ENCODE data around the gene FAM83F.

The FAM83F gene

DNA sequence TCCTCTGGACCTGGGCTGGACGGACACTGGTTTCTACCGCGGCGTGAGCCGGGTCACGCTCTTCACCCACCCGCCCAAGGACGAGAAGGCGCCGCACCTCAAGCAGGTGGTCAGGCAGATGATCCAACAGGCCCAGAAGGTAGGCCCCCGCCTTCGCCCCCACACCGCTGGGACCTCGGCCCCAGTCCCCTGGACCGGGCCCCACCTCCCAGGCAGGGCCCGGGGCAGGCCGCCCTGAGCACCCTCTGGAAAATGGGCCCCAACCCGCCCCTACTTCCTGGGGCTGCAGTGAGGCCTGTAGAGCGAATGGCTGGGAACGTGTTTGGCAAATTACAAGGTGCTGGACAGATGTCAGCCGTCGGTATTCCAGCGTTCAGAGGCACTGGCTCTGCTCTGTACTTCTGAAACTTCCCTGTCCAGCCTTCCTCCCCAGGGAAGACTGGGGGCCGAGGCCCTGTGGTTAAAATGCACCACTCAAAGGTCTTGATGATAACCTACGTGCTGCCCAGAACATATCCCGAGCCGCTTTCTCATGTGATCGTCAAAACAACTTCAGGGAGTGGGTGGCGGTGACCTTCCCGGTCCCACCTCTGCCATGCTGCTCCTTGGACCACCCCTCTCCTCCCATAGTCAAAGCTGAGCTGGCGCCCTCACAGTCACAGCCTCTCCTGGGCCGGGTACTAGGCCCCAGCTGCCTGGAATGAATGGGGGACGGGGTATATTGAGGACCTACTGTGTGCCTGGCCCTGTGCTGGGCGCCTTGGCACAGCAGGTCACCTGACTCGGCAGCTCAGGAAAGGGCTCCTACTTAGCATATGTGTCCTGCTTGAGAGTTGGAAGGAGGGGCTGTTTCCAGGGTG, 869 bp downstream of the FAM83F start:
- DNase-seq (ENCODE audit: insufficient read length, low spot score) (no peak), FAIRE-seq (no peak)
- TF ChIP-seq, protein P1, sequence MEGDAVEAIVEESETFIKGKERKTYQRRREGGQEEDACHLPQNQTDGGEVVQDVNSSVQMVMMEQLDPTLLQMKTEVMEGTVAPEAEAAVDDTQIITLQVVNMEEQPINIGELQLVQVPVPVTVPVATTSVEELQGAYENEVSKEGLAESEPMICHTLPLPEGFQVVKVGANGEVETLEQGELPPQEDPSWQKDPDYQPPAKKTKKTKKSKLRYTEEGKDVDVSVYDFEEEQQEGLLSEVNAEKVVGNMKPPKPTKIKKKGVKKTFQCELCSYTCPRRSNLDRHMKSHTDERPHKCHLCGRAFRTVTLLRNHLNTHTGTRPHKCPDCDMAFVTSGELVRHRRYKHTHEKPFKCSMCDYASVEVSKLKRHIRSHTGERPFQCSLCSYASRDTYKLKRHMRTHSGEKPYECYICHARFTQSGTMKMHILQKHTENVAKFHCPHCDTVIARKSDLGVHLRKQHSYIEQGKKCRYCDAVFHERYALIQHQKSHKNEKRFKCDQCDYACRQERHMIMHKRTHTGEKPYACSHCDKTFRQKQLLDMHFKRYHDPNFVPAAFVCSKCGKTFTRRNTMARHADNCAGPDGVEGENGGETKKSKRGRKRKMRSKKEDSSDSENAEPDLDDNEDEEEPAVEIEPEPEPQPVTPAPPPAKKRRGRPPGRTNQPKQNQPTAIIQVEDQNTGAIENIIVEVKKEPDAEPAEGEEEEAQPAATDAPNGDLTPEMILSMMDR (IDR thresholded peaks at IDR 0.05; ENCODE audit: insufficient read depth, missing control alignments) = no peak

DNA sequence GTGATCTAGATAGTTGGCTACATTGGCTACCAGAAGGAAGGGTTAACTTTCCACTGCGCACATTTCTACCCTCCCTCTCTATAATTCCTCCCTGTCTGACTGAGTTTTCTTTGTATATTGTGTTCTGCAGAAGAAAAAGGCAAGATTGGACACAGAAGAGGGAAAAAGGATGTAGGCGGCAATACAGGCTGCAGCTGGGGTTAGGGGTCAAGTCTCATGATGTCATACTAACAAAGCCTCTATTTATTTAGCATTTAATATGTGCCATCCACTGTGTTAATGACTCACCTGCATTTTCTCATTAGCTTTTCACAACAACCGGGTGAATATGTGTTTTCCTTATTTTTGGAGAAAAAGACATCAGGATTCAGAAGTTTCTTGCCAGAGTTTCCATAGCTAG, 2.0 kb downstream of the FAM83F start:
- DNase-seq (ENCODE audit: insufficient read length, low spot score) = no peak
- FAIRE-seq = no peak

DNA sequence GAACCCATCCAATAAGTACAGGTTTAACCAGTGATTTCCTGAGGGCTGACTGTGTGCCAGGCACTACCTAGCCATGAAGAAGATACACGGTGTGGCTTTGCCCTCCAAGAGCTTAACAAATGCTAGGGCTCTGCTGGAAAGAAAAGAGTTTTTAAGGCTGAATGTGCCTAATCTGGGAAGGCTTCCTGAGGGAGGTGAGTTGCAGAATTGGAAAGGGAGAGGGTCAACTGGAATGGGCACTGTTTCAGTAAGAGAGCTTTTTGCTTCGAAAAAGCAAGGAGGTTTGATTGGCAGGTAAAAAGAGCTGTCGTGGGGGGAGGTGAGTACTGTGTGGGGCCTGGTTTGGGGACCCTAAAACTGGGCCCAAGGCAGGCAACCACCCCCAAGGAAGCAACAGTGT, 2.7 kb downstream of the FAM83F start:
- TF ChIP-seq, protein P1 (IDR thresholded peaks at IDR 0.05; ENCODE audit: insufficient read depth, missing control alignments) = no peak
- FAIRE-seq = no peak
- no peak for DNase-seq (ENCODE audit: insufficient read length, low spot score)

More for the DNA sequence above, 2.0 kb downstream of the FAM83F start:
- TF ChIP-seq, protein P1 (IDR thresholded peaks at IDR 0.05; ENCODE audit: insufficient read depth, missing control alignments) = no peak

DNA sequence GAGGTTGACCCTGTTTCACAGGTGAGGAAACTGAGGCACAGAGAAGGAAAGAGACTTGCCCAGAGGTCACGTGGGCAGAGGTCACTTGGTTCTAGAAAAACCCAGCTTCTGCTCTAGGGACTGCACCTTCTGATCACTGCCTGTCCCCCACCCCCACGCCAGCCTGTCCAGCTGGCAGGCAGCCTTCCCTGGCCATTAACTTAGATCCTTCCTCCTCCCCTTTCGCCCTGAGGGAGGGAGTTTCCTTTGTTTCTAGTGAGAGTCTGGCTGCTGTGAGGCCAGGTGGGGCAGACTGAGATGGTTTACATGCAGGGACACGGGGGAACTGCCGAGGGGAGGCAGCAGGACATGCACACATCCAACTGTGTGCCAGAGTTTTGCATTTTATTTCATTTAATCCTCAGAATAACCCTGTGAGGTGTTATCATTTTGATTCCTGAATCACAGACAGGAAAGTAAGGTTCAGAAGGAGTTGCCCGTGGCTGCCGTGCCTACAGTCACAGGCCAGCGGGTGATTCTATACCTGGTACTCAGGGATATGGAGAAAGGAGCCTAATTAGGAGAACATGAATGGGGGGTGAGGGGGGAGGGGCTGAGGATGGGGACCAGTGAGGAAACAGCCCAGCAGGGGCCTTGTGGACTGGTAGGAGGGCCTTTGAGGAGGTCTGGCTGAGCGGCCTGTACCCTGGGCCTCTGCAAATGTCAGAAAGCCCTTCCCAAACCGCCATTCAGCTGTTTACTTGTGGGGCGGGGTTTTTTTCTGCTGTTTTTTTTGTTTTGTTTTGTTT, 3.4 kb downstream of the FAM83F start:
- FAIRE-seq (no peak), DNase-seq (ENCODE audit: insufficient read length, low spot score) (no peak)
- TF ChIP-seq, protein P1 (IDR thresholded peaks at IDR 0.05; ENCODE audit: insufficient read depth, missing control alignments) = no peak

DNA sequence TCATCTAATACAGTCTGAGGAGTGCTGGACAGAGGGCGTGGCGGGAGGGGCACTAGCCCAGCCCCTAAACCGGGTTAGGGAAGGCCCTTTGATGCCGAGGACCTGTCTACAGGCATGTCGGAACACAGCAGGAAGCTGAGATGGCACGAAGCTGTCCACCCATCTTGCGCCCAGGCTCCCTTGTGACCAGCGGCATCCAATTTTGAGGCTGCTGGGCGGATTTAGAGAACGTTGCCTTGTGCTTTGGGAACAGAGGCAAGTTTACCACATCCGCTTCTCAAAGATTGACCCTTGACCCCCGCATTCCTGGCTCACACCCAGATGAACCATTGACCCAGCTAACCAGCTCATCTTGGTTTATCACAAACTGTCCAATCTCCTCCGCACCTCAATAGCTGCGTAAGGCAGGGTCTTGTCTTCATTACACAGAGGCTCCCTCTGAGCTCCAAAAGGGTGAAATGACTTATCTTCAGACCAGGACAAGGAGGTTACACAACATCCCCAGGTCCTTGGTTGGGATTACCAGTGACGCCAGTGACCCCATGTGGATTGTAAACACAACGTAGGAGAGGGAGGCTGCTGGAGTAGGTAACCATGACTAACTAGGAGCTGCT, 4.5 kb downstream of the FAM83F start:
- no peak for FAIRE-seq
- TF ChIP-seq, protein P1 (IDR thresholded peaks at IDR 0.05; ENCODE audit: insufficient read depth, missing control alignments) = no peak
- DNase-seq (ENCODE audit: insufficient read length, low spot score) = no peak

DNA sequence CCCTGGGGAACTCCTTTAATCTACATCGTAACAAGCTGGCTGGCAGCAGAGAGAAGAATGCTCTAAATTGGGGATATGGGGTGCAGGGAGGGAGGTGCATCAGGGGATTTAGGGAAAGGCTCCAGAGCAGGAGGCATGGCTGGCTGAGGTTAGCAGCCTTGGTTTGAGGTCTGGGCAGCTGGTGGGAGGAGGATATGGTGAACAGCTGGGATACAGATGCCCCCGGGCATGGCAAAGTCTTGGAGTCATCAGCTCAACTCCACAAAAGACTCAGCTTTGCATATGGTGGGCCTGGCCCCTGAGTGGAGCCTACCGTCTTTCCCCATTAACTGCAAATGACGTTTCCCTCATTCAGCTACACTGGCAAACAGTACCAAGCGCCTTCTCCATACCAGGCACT, 5.4 kb downstream of the FAM83F start:
- no peak for DNase-seq (ENCODE audit: insufficient read length, low spot score)
- TF ChIP-seq, protein P1 (IDR thresholded peaks at IDR 0.05; ENCODE audit: insufficient read depth, missing control alignments) = no peak
- no peak for FAIRE-seq
